BLaER1 treated with 17β-estradiol and CSF1 and Interleukin-3, amounts not matched to agents 10 nM and 100 nM (cell line): ENCODE results near the gene ZMYND19.

Experiments used
- H3K27ac ChIP-seq, 11 experiments: shearing (Covaris generic); formaldehyde crosslinking; 2 replicates each; pipeline ENCODE4 v1.8.1; 2022
- H3K27me3 ChIP-seq, 11 experiments: shearing (Covaris generic); formaldehyde crosslinking; 2 replicates each; pipeline ENCODE4 v1.8.1; 2022
- H3K36me3 ChIP-seq, 11 experiments: shearing (Covaris generic); formaldehyde crosslinking; 2 replicates each; pipeline ENCODE4 v1.8.1; 2022
- H3K4me1 ChIP-seq, 10 experiments: shearing (Covaris generic); formaldehyde crosslinking; 2 replicates each; pipeline ENCODE4 v1.8.1; 2022
- H3K4me2 ChIP-seq, 11 experiments: shearing (Covaris generic); formaldehyde crosslinking; 2 replicates each; pipeline ENCODE4 v1.8.1; 2022
- H3K4me3 ChIP-seq, 10 experiments: shearing (Covaris generic); formaldehyde crosslinking; 2 replicates each; pipeline ENCODE4 v1.8.1; 2022
- H3K9ac ChIP-seq, 11 experiments: shearing (Covaris generic); formaldehyde crosslinking; 2 replicates each; pipeline ENCODE4 v1.8.1; 2022
- H3K9me3 ChIP-seq, 11 experiments: shearing (Covaris generic); formaldehyde crosslinking; replicated peaks in 1 of 11; 2 replicates each; pipeline ENCODE4 v1.8.1; 2022
- H4K20me1 ChIP-seq, 11 experiments: shearing (Covaris generic); formaldehyde crosslinking; 2 replicates each; pipeline ENCODE4 v1.8.1; 2022
- Cebpa-rat ChIP-seq, 11 experiments: shearing (Covaris generic); IDR thresholded peaks; 2 replicates each; pipeline ENCODE4 v1.8.1; 2022

Gene ZMYND19

GRCh38 chr9:137580954-137581322 is 9.4 kb downstream of the ZMYND19 start:
- Histone ChIP-seq H3K9me3 (no peaks in the 10 kb centered on the region), H3K4me2 (no peak overlapping the region), H3K4me1 (peaks cover 21 to 27% (median 26%) of the 10 kb centered on the region in 10 experiments), H3K4me3 (no peak overlapping the region), H3K9ac (peak overlapping the region in 3 of 11 experiments; percentile 4 to 33 (median 9); a peak in 4 of 22 replicates), H3K36me3 (peaks cover 47 to 79% (median 69%) of the 10 kb centered on the region in 11 experiments), H4K20me1 (peaks cover 3 to 92% (median 74%) of the 10 kb centered on the region in 11 experiments; a peak in 20 of 22 replicates), H3K27ac (no peak overlapping the region), H3K27me3 (no peaks in the 10 kb centered on the region)
- TF ChIP-seq Cebpa-rat (IDR thresholded peaks at IDR 0.05), result no peak

GRCh38 chr9:137580209-137580953 is 9.9 kb downstream of the ZMYND19 start:
- H4K20me1 ChIP-seq, result peaks cover 8 to 92% (median 74%) of the 10 kb centered on the region in 11 experiments; a peak in 20 of 22 replicates
- H3K27me3 ChIP-seq, result no peaks in the 10 kb centered on the region
- no peak for TF ChIP-seq Cebpa-rat (IDR thresholded peaks at IDR 0.05)
- no peak overlapping the region for H3K27ac ChIP-seq
- H3K9ac ChIP-seq, result peak overlapping the region in 2 of 11 experiments; percentile 11 to 13; a peak in 4 of 22 replicates
- no peak overlapping the region for H3K4me3 ChIP-seq
- peaks cover 46 to 79% (median 69%) of the 10 kb centered on the region in 11 experiments for H3K36me3 ChIP-seq
- no peak overlapping the region for H3K4me2 ChIP-seq
- H3K4me1 ChIP-seq, result peaks cover 27 to 33% (median 32%) of the 10 kb centered on the region in 10 experiments
- H3K9me3 ChIP-seq, result no peaks in the 10 kb centered on the region

- Histone ChIP-seq H3K4me2 (peak overlapping the region; percentile 48 to 99 (median 76); a peak in 21 of 22 replicates), H3K9me3 (no peaks in the 10 kb centered on the region), H3K27me3 (no peaks in the 10 kb centered on the region), H3K9ac (peak overlapping the region in 10 of 11 experiments; percentile 86 to 99 (median 92); a peak in 16 of 22 replicates), H4K20me1 (peaks cover 11 to 92% (median 74%) of the 10 kb centered on the region in 11 experiments; a peak in 20 of 22 replicates), H3K4me1 (peaks cover 36 to 43% (median 37%) of the 10 kb centered on the region in 10 experiments), H3K36me3 (peaks cover 49 to 79% (median 69%) of the 10 kb centered on the region in 11 experiments), H3K27ac (peak overlapping the region in 6 of 11 experiments; percentile 1 to 90 (median 84); a peak in 4 of 22 replicates), H3K4me3 (peak overlapping the region in 9 of 10 experiments; percentile 73 to 99 (median 99); a peak in 7 of 20 replicates)
- no peak for TF ChIP-seq Cebpa-rat (IDR thresholded peaks at IDR 0.05)
Observed at GRCh38 chr9:137579259-137579604, 11.1 kb downstream of the ZMYND19 start.

- H3K4me3 ChIP-seq, result peak within 1 kb of the TSS; percentile 73 to 99 (median 99)
- peak within 1 kb of the TSS; percentile 86 to 99 (median 92) for H3K9ac ChIP-seq
- peaks cover 36 to 43% (median 37%) of the 10 kb centered on the region in 10 experiments for H3K4me1 ChIP-seq
- H4K20me1 ChIP-seq, result peaks cover 11 to 92% (median 74%) of the 10 kb centered on the region in 11 experiments; a peak in 20 of 22 replicates
- peak within 1 kb of the TSS; percentile 88 to 99 (median 98) for H3K4me2 ChIP-seq
- TF ChIP-seq Cebpa-rat (IDR thresholded peaks at IDR 0.05), result no peak
- H3K9me3 ChIP-seq, result no peaks in the 10 kb centered on the region
- peak within 1 kb of the TSS; percentile 33 to 91 (median 86); a peak in 21 of 22 replicates for H3K27ac ChIP-seq
- peaks cover 50 to 79% (median 69%) of the 10 kb centered on the region in 11 experiments for H3K36me3 ChIP-seq
- H3K27me3 ChIP-seq, result no peaks in the 10 kb centered on the region
Observed at GRCh38 chr9:137578518-137579258, 11.6 kb downstream of the ZMYND19 start, which contains the start of gene DPH7. Gene DPH7, minus strand, starts transcription at chr9:137578925. Its CDS starts 148 bp downstream, at chr9:137578777.

- TF ChIP-seq Cebpa-rat (IDR thresholded peaks at IDR 0.05), result no peak
- Histone ChIP-seq H3K9me3 (no peaks in the 10 kb centered on the region), H3K36me3 (peaks cover 40 to 78% (median 67%) of the 10 kb centered on the region in 11 experiments), H3K4me1 (peaks cover 36 to 43% (median 37%) of the 10 kb centered on the region in 10 experiments), H3K4me2 (peak overlapping the region; percentile 88 to 99 (median 98)), H3K27me3 (no peaks in the 10 kb centered on the region), H3K4me3 (peak overlapping the region in 3 of 10 experiments; percentile 4 to 99 (median 10); a peak in 5 of 20 replicates), H3K27ac (peak overlapping the region in 8 of 11 experiments; percentile 13 to 57 (median 39); a peak in 11 of 22 replicates), H4K20me1 (peaks cover 11 to 86% (median 52%) of the 10 kb centered on the region in 11 experiments; a peak in 20 of 22 replicates), H3K9ac (peak overlapping the region; percentile 13 to 99 (median 37); a peak in 16 of 22 replicates)
Observed at GRCh38 chr9:137575716-137576411, 14.4 kb downstream of the ZMYND19 start.

GRCh38 chr9:137575364-137575715 is 15.0 kb downstream of the ZMYND19 start:
- Histone ChIP-seq H3K27me3 (no peaks in the 10 kb centered on the region), H3K27ac (peak overlapping the region in 7 of 11 experiments; percentile 8 to 57 (median 38); a peak in 8 of 22 replicates), H3K9me3 (no peaks in the 10 kb centered on the region), H3K36me3 (peaks cover 43 to 78% (median 68%) of the 10 kb centered on the region in 11 experiments), H3K4me3 (peak overlapping the region in 1 of 10 experiments; percentile 4; a peak in 1 of 20 replicates), H3K4me1 (peaks cover 36 to 43% (median 37%) of the 10 kb centered on the region in 10 experiments), H4K20me1 (peaks cover 11 to 86% (median 52%) of the 10 kb centered on the region in 11 experiments; a peak in 20 of 22 replicates), H3K4me2 (peak overlapping the region; percentile 88 to 99 (median 98); a peak in 21 of 22 replicates), H3K9ac (peak overlapping the region in 10 of 11 experiments; percentile 19 to 99 (median 38); a peak in 14 of 22 replicates)
- TF ChIP-seq Cebpa-rat (IDR thresholded peaks at IDR 0.05), result no peak

- H3K27me3 ChIP-seq, result no peaks in the 10 kb centered on the region
- H3K4me2 ChIP-seq, result no peak overlapping the region
- H3K27ac ChIP-seq, result no peak overlapping the region
- H3K4me1 ChIP-seq, result peaks cover 33 to 41% (median 36%) of the 10 kb centered on the region in 10 experiments
- TF ChIP-seq Cebpa-rat (IDR thresholded peaks at IDR 0.05), result no peak
- peaks cover 46 to 75% (median 69%) of the 10 kb centered on the region in 11 experiments for H3K36me3 ChIP-seq
- no peaks in the 10 kb centered on the region for H3K9me3 ChIP-seq
- H4K20me1 ChIP-seq, result peaks cover 11 to 82% (median 52%) of the 10 kb centered on the region in 11 experiments; a peak in 20 of 22 replicates
- peak overlapping the region in 2 of 11 experiments; percentile 31 to 86; a peak in 1 of 22 replicates for H3K9ac ChIP-seq
- H3K4me3 ChIP-seq, result no peak overlapping the region
Observed at GRCh38 chr9:137574192-137574591, 16.1 kb downstream of the ZMYND19 start.

- Histone ChIP-seq H3K9ac (no peak overlapping the region), H3K27ac (no peak overlapping the region), H3K4me3 (no peak overlapping the region), H3K4me2 (no peak overlapping the region), H3K9me3 (peaks cover 0 to 8% (median 0%) of the 10 kb centered on the region in 11 experiments; a peak in 3 of 22 replicates), H4K20me1 (peaks cover 5 to 62% (median 28%) of the 10 kb centered on the region in 11 experiments; a peak in 19 of 22 replicates), H3K4me1 (peaks cover 11 to 17% (median 13%) of the 10 kb centered on the region in 10 experiments), H3K27me3 (no peaks in the 10 kb centered on the region), H3K36me3 (peaks cover 44 to 62% (median 53%) of the 10 kb centered on the region in 11 experiments)
- no peak for TF ChIP-seq Cebpa-rat (IDR thresholded peaks at IDR 0.05)
Observed at GRCh38 chr9:137570566-137570965, 19.7 kb downstream of the ZMYND19 start.
